HepG2 (cell line): ENCODE results near the gene AHSG. TPM values are rescaled to one million over a fixed set of nuclear protein-coding genes. Genes with fewer than 3 reads are reported as not detected.

Source experiments
- CBX1 ChIP-seq: IDR thresholded peaks from one replicate; pipeline ENCODE4 v1.6.1; 2016; ENCODE audit warnings: antibody characterized with exemption, low read depth
- HNRNPH1 ChIP-seq: fragments of 200-400 bp; formaldehyde crosslinking; optimal IDR thresholded peaks from 2 replicates; pipeline ENCODE3; 2017; ENCODE audit warnings: mild to moderate bottlenecking, low read depth, low read length
- JUND ChIP-seq: sonication (generic); formaldehyde crosslinking; IDR thresholded peaks from 2 replicates; pipeline ENCODE4 v1.8.0; 2022; ENCODE audit warnings: mild to moderate bottlenecking, missing genetic modification reagents
- MEIS1 ChIP-seq: sonication (generic); formaldehyde crosslinking; IDR thresholded peaks from 2 replicates; pipeline ENCODE4 v1.9.0; 2021; ENCODE audit warnings: mild to moderate bottlenecking, missing genetic modification reagents, moderate library complexity, borderline replicate concordance
- PAX8 ChIP-seq: sonication (generic); formaldehyde crosslinking; IDR thresholded peaks from 2 replicates; pipeline ENCODE4 v1.8.0; 2022; ENCODE audit warnings: mild to moderate bottlenecking, missing genetic modification reagents, borderline replicate concordance
- RBM22 ChIP-seq: fragments of 200-400 bp; formaldehyde crosslinking; optimal IDR thresholded peaks from 2 replicates; pipeline ENCODE3; 2017; ENCODE audit warnings: mild to moderate bottlenecking, low read length, moderate library complexity
- REL ChIP-seq: sonication (generic); formaldehyde crosslinking; conservative IDR thresholded peaks from 2 replicates; pipeline ENCODE4 v1.8.0; 2022; ENCODE audit warnings: mild to moderate bottlenecking, missing genetic modification reagents, moderate library complexity
- ZFP36L1 ChIP-seq: sonication (generic); formaldehyde crosslinking; IDR thresholded peaks from 2 replicates; pipeline ENCODE4 v1.8.0; 2022; ENCODE audit warnings: mild to moderate bottlenecking, missing genetic modification reagents, moderate library complexity
- ZNF572 ChIP-seq: sonication (generic); formaldehyde crosslinking; IDR thresholded peaks from 2 replicates; pipeline ENCODE4 v1.5.1; 2020; ENCODE audit warnings: mild to moderate bottlenecking, missing genetic modification reagents
- ZNF589 ChIP-seq: sonication (generic); formaldehyde crosslinking; conservative IDR thresholded peaks from 2 replicates; pipeline ENCODE4 v1.8.0; 2022; ENCODE audit warnings: mild to moderate bottlenecking, moderate library complexity, missing genetic modification reagents
- ZNF619 ChIP-seq: sonication (generic); formaldehyde crosslinking; IDR thresholded peaks from 2 replicates; pipeline ENCODE4 v1.4.0; 2020; ENCODE audit warnings: mild to moderate bottlenecking, missing genetic modification reagents
- ZNF678 ChIP-seq: sonication (generic); formaldehyde crosslinking; IDR thresholded peaks from 2 replicates; pipeline ENCODE4 v1.4.0; 2020; ENCODE audit warnings: mild to moderate bottlenecking, missing genetic modification reagents
- ZNF691 ChIP-seq: sonication (generic); formaldehyde crosslinking; IDR thresholded peaks from 2 replicates; pipeline ENCODE4 v1.4.0; 2020; ENCODE audit warnings: missing genetic modification reagents, low read depth, mild to moderate bottlenecking, borderline replicate concordance
- ZNF704 ChIP-seq: sonication (generic); formaldehyde crosslinking; IDR thresholded peaks from 2 replicates; pipeline ENCODE4 v1.8.1; 2023; ENCODE audit warnings: mild to moderate bottlenecking, inconsistent platforms, moderate library complexity, missing genetic modification reagents, borderline replicate concordance
- ZNF790 ChIP-seq: sonication (generic); formaldehyde crosslinking; IDR thresholded peaks from 2 replicates; pipeline ENCODE4 v1.8.0; 2022; ENCODE audit warnings: missing genetic modification reagents, mild to moderate bottlenecking, borderline replicate concordance
- polyA plus RNA-seq, 8 experiments: library from polyadenylated mRNA; depleted of rRNA in 3 of 8; stranded (reverse) in 7 of 8; unstranded in 1 of 8; fragments of >200 nt; fragmentation: Illumina TruSeq in 4 of 8; extraction: Trizol in 4 of 8; gene quantifications; 2 replicates each; pipeline versions ENCODE4 v1.2.1 to v1.2.3, GENCODE V29; 2011 to 2016; ENCODE audit warnings: low read depth in 4 of 8, missing spikeins in 1 of 8, mixed read lengths in 1 of 8; ENCODE audit not compliant: insufficient read depth in 1 of 8
- total RNA-seq, 5 experiments: library from RNA; depleted of rRNA; stranded (reverse); fragments of >200 nt; fragmentation: Illumina TruSeq; extraction: Trizol; gene quantifications; 2 replicates each; pipeline ENCODE4 v1.2.3, GENCODE V29; 2016; ENCODE audit warnings: low read depth in 1 of 5
- TF ChIP-seq, protein P1 (sequence below): sonication (generic); formaldehyde crosslinking; IDR thresholded peaks from 2 replicates; pipeline ENCODE4 v1.8.0; 2023; ENCODE audit warnings: mild to moderate bottlenecking, missing genetic modification reagents
- TF ChIP-seq, protein P2 (sequence below): sonication (generic); formaldehyde crosslinking; IDR thresholded peaks from 2 replicates; pipeline ENCODE4 v1.8.1; 2023; ENCODE audit warnings: mild to moderate bottlenecking, missing genetic modification reagents
- TF ChIP-seq, protein P3 (sequence below): sonication (generic); formaldehyde crosslinking; IDR thresholded peaks from 2 replicates; pipeline ENCODE4 v1.8.1; 2023; ENCODE audit warnings: missing genetic modification reagents, inconsistent platforms, borderline replicate concordance
- TF ChIP-seq, protein P4 (sequence below): sonication (generic); formaldehyde crosslinking; IDR thresholded peaks from 2 replicates; pipeline ENCODE4 v1.5.0; 2020; ENCODE audit warnings: missing genetic modification reagents

The AHSG gene
- total and polyA plus RNA-seq, 2 of the 13 experiments (the other 11 are each of a cell fraction or from before 2014, with no cell fraction given), result 2,043 to 19,152 TPM

DNA sequence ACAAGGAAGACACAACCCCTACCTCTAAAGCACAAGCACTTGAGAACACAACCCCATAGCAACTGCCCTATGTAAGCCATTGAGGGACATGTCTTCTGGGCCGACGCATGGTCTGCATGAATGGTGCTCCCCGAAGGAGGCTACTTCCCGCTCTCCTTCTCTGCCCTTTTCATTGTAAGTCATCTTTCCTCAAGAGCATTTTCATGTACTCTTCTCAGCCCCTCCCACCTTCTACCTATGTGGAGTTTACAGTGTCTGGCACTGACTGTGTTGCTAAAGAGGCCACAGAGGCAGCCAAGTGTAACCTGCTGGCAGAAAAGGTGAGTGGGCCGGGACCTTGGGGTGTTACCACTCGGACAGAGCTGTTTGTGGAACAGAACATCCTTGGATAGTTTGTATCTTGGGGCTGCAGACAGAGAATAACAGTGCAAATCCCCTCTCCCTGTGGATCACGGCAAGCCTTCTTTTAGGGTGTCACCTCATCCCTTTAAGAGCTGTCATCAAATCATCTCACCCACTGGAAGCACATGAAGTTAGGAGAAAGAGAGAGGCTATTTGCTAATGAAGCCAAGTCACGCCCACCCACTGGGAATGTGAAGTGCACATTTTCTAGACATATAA is 5.6 kb downstream of the AHSG start (continued):
- peak; percentile 46 for TF ChIP-seq HNRNPH1
- TF ChIP-seq, protein P1, sequence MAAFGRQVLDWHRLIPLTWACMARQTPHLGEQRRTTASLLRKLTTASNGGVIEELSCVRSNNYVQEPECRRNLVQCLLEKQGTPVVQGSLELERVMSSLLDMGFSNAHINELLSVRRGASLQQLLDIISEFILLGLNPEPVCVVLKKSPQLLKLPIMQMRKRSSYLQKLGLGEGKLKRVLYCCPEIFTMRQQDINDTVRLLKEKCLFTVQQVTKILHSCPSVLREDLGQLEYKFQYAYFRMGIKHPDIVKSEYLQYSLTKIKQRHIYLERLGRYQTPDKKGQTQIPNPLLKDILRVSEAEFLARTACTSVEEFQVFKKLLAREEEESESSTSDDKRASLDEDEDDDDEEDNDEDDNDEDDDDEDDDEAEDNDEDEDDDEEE (CRISPR knock-in tag), result 0 out of 2 replicates have a peak, but pooled peaks have one; percentile 84
- peak; percentile 55; the same call in 1 of the 2 replicates for TF ChIP-seq ZNF589
- peak; percentile 34; the same call in 1 of the 2 replicates for TF ChIP-seq ZNF691
- TF ChIP-seq ZNF678, result 0 out of 2 replicates have a peak, but pooled peaks have one; percentile 43
- peak; percentile 54 for TF ChIP-seq CBX1
- TF ChIP-seq MEIS1 (CRISPR knock-in tag), result peak; percentile 39; the same call in 1 of the 2 replicates
- TF ChIP-seq, protein P2, sequence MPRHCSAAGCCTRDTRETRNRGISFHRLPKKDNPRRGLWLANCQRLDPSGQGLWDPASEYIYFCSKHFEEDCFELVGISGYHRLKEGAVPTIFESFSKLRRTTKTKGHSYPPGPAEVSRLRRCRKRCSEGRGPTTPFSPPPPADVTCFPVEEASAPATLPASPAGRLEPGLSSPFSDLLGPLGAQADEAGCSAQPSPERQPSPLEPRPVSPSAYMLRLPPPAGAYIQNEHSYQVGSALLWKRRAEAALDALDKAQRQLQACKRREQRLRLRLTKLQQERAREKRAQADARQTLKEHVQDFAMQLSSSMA (CRISPR knock-in tag), result no peak
- peak; percentile 85 for TF ChIP-seq ZNF619 (CRISPR knock-in tag)
- TF ChIP-seq, protein P3, sequence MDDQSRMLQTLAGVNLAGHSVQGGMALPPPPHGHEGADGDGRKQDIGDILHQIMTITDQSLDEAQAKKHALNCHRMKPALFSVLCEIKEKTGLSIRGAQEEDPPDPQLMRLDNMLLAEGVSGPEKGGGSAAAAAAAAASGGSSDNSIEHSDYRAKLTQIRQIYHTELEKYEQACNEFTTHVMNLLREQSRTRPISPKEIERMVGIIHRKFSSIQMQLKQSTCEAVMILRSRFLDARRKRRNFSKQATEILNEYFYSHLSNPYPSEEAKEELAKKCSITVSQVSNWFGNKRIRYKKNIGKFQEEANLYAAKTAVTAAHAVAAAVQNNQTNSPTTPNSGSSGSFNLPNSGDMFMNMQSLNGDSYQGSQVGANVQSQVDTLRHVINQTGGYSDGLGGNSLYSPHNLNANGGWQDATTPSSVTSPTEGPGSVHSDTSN (CRISPR knock-in tag), result 0 out of 2 replicates have a peak, but pooled peaks have one; percentile 34
- peak; percentile 91 for TF ChIP-seq RBM22
- TF ChIP-seq, protein P4, sequence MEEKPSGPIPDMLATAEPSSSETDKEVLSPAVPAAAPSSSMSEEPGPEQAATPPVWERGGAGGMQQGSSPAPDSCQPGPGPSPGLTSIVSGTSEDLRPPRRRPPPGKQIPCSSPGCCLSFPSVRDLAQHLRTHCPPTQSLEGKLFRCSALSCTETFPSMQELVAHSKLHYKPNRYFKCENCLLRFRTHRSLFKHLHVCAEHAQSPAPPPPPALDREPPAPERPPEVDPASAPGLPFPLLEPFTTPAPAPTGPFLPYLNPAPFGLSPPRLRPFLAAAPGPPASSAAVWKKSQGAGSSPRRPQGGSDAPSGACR (CRISPR knock-in tag), result peak; percentile 50; the same call in 1 of the 2 replicates
- no peak for TF ChIP-seq PAX8 (CRISPR knock-in tag)
- peak; percentile 55; the same call in 1 of the 2 replicates for TF ChIP-seq REL (CRISPR knock-in tag)
- TF ChIP-seq ZFP36L1 (CRISPR knock-in tag), result peak; percentile 64; the same call in 1 of the 2 replicates
- 0 out of 2 replicates have a peak, but pooled peaks have one; percentile 31 for TF ChIP-seq ZNF704 (CRISPR knock-in tag)
- TF ChIP-seq ZNF572, result peak; percentile 44; the same call in 1 of the 2 replicates
- peak; percentile 87; the same call in 1 of the 2 replicates for TF ChIP-seq ZNF790 (CRISPR knock-in tag)
- TF ChIP-seq JUND (CRISPR knock-in tag), result peak; percentile 46; the same call in 1 of the 2 replicates
